HT1080 (cell line): ENCODE measurements around the gene SDCBP2. TPM values are rescaled to one million over a fixed set of nuclear protein-coding genes. Genes with fewer than 3 reads are reported as not detected.
A peak's percentile ranks its signal among the peaks of the same experiment; 100 is the strongest.

Experiments used
- DNase-seq: peaks from one replicate; pipeline ENCODE4 v3.0.0-alpha.2; 2015; ENCODE audit warnings: low read depth
- total RNA-seq: library from RNA; depleted of rRNA; stranded (reverse); fragments of >200 nt; shearing (Covaris generic); gene quantifications from 2 replicates; pipeline ENCODE4 v1.2.3, GENCODE V29; 2014

SDCBP2 gene
- total RNA-seq, 1 experiment from 2014 or later: 1.1 TPM

DNA sequence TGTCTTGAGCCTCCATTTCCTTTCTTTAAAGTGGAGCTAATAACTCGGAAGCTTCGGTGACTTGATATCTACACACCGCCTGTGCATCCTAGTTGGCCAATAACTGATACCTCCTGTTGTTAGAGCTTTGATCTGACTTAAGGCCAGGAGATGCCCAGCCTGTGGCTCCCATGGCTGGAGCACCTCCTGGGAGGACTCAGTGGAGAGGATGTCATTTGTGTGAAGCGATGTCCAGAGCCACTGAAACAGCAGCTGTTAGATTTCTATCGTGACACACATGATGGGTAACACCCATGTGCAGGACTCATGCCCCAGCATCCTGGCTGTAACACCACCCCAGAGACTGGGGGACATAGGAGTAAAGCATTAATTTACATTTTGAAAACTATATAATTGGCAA lies 30.8 kb downstream of the SDCBP2 start:
- no peak for DNase-seq

DNA sequence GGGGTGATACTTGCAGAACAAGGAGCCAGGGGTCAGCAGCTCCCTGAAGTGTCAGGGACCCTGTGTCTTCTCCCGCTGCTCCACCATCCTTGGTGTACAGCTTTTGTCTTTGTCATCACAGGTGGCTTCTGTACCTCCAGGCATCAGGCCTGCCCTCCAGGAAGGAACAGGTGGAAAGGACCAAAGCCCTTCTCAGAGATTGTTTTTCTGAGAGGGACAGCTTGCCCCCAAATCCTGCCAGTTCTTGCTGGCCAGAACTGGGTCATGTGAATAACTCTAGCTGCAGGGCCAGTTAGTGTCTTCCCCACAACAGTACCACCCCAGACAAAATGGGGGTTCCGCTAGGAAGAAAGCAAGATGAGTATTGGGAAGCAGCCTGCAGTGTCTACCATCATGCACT lies 31.5 kb downstream of the SDCBP2 start:
- DNase-seq: no peak

DNA sequence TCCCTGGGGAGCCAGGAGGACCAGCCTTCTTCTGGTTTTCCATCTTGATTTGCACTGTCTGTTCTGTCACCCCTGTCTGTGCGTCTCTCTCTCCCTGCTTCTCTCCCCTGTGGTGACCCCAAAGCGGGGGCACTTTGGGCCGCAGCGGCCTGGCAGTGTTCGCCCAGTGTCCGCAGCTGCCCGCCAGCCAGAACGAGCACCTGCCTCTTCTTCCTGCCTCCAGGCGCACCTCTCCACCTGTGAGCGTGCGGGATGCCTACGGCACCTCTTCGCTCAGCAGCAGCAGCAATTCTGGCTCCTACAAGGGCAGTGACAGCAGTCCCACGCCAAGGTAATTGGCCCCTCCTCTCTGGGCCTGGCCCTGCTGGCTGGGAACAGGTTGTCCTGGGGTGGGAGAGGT lies 32.0 kb downstream of the SDCBP2 start:
- no peak for DNase-seq

DNA sequence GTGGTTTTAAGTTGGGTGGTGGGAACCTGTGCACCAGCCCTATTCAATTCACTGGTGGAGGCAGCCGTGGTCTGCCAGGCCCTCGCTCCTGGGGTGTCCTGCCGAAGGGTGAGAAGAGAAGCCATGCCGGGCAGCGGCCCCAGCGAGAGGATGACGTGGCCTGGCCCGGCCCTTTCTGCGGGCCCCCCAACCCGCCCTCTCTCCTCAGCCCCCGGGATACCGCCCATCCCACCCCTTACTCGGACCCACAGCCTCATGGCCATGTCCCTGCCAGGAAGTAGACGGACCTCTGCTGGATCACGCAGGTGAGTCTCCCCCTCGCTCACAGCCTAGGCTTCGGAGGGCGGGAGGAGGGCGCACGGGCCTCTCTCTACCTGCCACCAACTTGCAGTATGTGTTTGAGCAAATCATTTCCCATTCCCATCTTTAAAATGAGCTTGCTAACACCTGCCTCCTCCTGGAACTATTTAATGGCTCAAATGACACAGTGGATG lies 32.8 kb downstream of the SDCBP2 start:
- no peak for DNase-seq

DNA sequence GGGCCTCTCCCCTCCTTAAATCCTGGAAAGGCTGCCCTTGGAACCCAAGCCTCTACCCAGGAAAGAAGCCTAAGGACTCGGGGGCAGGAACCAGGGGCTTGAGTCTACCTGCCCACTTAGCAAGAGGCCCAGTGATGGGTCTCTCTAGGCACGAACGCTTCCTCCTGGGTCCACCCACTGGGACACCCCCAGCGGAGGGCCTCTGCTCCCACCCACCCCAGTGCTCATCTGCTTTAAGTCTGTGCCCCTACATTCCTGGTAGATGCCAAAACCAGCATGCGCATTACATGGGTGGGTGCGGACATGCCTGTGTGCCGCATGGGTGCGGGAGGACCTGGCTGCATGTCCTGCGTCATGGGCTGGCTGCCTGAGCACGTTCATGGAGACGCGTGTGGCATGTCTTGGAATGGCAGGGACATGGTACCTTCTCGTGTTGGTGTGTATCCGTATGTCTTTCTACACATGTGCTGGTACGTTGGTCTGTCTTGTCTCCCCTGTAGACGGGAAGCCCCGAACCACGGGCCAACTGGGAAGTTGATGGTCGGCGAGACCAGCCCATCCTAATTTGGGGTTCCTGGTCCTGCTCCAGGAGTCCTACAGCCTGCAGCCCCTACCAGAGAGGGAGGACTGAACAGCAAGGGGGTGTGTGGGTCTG lies 33.5 kb downstream of the SDCBP2 start:
- DNase-seq: no peak

DNA sequence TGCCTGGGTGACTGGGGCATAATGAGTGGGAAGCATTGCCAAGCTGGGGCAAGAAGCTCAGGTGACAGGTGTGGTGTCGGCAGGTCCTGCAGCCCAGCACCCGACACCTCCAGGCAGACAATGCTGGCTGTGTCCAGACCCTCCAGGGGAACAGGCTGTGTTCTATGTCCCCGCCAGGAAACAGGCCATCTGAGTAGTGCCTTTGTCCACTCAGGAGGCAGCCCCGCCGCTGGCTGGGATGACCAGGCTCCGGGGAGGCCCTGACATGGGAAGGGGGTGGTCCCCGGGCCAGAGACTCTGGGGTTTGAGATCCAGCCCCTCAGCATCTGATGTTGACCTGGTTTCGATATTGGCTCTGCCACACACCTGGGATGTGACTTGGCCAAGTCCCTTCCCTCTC lies 34.4 kb downstream of the SDCBP2 start:
- DNase-seq: no peak

DNA sequence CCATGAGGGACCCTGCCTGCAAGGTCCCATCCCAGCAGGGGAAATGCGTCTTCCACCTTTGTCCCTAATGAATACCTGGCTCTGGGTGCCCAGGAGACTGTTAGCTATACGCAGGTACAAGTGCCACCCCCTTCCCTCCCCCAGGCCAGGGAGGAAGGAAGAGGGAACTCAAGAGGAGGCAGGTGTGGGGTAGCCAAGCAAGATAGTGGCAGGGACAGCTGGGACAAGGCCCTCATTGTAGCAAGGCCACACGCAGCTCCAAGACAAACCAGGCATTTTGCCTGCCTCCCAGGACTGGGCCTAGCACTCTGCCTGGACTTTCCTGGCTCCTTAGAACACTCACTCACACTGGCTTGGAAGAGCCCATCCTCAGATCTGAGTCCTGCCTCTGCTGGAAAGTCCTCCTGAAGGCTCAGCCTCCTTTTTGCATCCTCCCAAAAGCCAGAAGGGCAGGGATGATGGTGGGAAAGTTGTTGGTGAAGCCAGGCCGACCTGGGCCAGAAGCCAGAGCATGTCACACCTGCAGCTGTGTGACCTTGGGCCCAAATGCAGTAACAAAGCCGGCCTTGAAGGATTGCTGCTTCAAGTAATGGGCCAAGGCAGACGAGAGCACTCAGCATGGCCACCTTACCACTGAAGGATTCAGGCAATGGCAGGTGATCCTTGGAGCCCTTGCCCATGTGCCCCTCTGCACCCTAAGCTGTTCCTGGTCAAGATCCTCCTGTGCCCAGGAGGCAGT lies 35.1 kb downstream of the SDCBP2 start:
- DNase-seq: no peak

DNA sequence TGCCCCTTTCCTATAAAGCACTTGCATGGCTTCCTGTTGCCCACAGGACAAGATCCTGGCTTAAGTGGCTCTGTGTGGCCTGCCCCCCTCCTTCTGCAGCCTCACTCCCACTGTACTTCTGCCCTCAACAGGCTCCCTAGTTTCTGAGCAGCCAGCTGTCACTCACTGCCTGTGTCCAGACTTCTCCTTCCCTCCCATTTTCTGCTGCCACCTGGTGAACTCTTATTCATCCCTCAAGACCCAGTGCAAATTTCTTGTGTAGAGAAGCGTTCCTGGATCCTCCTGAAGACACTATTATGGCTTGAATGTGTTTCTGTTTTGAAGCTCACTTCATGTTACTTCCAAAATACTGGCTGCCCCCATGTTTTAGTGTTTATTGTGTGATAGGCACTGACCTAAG lies 36.3 kb downstream of the SDCBP2 start:
- DNase-seq: no peak

DNA sequence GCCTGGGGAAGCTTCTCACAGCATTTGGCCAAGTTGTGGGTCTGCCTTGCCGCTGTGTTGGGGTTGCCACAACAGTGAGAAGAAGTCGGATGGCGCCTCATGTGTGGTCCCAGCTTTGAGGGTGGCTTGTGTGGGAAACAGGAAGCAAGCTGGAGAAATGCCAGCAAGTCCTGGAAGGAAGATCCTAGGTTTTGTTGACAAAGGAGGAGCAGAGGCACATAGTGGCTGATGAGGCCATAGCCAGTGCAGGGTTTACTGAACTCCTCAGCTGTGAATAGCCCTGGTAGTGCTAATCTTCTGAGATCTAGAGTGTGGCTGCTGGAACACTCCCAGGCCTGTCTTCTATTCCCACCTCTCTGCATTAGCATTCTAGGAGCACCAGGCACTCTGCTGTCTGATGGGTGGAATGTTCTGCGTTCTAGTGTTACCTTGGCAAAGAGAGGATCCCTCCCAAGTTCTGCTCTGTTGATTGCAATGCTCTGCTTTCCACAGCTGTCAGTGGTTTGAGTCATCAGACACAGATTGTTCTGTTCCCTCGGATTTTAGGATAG lies 37.7 kb downstream of the SDCBP2 start:
- peak; percentile 63 for DNase-seq

DNA sequence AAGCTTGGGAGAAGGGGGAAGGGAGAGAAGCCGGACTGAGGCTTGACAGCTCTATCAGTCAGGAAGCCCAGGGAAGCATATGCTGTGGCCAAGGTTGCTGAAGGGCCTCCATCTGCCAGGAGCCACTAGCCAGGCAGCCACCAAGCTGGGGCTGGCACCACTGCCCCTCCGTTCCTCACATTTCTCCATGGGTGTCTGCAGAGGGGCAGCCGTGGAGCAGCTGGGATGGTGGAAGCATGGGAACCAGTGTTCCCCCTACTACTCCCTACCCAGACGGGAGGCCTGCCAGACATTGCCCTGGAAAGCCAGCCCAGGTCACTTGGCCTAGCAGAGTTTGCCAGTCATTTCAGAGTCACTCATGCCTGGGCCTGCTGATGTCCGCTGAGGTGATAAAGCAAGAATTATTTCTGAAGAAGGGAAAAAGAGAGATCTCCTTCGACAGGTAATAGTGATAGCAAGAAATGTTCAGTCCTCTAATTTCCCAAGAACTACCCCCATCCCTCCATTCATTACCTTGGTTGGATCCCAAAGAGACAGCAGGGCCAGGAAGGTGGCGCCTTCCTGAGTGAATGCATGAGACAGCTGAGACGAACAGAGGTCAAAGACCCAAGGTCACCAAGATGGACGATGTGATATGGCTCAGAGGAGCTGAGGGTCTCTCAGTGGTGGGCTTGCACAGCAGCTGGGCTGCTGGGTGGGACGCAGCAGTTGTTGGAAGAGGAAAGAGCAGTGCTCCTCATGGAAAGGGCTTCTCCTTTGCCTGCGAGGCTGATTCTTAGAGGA lies 41.0 kb downstream of the SDCBP2 start:
- DNase-seq: no peak

DNA sequence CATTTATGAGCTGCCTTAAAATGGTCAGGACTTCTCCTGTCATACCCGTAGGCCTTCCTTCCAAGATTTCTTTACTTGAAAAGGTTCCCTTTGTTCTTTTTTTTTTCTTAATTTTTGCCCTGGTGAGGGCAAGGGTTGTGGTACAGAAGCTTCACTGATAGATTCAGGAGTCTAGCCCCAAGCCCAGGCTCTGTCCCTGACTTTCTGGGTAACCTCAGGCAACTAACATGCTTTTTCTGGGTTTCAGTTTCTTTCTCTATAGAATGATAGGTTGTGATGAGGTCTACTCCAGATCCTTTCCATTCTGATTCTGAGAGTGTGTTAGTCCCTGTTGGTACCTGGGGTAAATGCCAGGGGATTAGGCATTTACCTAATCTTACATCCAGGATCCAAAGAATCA lies 41.6 kb downstream of the SDCBP2 start:
- no peak for DNase-seq

DNA sequence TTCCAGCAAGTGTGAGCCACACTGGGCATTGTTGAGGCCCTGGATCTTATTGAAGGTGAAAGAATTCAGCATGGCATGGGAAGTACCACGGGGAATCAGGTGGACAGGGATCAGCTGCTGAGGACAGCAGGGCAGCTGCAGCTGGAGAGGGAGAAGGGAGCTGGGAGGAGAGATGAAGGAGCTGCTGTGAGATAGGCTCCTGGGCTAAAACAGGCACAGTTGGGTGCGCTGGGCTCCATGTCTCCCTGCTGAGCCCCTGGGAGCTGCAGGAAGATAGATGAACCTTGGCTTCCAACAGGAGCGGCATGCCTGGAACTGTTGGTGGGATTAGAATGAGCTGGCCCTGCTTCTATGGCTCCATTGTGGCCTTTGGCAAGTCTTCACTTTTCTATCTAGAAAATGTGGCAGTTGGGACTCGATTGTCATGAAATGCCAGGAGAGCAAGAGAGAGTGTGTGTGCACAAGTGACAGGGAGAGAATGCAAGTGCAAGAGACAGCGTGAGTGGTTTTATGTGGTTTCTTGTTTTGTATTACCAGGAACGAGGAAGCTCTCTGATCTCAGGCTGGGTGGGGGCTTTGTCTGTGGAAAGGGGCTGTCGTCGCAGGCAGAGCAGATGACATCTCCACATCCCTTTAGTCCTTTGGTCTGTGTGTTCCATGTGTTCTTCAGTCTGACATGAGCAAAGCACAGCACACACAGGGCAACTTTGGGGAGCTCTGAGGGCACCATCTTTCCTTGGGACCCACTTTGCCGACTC lies 42.5 kb downstream of the SDCBP2 start:
- DNase-seq: no peak

DNA sequence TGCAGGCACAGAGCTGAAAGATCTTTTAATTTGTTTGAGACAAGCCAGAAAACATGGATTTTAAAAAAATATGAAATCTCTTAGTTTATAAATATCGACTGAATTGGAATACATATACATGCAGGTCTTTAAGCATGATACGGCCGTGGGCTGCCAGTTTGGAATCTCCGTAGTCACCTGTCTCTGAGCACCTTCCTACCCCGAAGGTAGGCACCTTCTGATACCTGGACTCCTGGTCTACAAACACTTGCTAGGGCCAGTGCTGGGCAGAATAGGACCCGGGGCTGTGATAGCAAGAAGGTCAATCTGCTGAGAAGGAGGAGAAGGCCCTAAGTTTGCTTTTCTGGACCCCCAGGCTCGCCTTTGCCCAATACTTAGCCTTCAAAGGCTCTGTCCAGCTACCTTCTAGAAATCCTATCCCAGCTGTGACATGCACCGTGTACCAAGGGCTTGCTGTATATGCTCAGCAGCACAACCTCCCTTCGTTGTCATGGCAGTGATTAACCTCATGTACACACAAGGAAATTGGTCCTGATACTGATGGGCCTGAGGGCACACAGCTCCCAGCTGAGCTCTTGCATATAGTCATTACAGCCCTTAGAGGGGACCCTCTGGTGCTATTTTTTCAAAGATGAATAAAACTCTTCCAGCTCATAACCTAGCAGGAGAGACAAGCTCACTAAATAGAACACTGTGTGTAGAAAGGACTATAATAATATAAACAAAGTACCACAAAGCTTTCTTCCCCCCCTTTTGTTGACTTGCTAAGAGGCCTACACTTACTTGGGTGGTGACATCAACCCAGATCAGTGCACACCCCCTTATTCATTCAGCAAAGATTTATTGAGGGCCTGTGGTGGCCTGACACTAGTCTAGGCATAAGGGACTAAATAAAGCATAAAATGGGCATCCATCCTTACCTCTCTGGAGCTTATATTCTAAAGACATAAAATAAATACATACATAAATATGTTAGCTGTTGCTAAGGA lies 45.1 kb downstream of the SDCBP2 start:
- DNase-seq: no peak

DNA sequence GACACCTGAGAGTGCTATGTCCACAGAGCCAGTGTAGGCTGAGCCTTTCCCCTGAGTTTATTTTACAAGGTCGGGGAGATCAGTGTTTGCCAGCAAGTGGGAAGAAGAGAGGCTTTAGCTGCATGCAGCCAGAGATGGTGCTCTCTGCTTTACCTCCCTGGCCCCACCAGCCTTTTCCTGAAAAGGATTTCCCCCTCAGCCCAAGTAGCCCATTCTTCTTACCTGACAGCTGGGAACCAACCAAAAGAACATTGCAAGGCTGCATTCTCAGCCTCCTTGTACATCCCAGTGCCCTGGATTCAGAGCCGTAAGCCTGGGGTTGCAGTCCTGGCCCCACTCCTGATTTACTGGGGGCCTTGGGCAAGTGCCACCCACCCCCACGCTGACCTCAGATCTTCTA lies 46.0 kb downstream of the SDCBP2 start:
- DNase-seq: no peak

DNA sequence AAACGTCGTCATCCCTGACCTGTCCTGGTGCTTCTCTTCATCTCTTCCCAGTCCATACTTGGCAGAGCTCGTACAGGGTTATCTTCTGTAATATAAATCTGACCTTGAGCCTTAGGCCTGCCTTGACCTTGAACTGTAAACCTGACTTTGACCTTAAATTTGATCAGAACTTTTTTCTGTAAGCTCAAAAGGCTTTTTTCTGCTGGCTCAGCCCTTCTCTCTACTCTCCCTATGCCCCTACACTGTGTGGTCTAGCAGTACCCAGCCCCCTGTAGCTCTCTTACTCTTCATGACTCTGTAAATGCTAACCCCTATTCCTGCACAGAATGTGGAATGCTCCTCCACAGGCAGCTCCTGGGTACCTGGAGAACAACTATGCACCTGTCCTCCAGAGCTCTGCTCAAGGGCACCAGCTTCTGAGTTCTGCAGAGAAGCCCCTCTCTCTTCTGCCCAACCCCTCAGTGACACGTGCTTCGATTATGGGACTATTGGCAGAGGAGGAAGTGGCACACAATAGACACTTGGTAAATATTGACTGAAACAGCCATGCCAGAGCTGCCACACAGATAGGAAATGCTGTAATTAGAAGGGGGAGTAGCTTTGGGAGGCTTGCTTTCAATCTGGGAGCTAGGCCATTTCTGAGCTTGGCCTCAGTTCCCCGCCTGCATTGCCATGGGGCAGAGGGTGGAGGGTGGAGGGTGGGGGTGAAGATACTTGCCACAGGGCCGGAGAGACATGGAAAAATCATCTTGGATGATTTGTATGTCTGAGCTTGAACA lies 47.5 kb downstream of the SDCBP2 start:
- no peak for DNase-seq

DNA sequence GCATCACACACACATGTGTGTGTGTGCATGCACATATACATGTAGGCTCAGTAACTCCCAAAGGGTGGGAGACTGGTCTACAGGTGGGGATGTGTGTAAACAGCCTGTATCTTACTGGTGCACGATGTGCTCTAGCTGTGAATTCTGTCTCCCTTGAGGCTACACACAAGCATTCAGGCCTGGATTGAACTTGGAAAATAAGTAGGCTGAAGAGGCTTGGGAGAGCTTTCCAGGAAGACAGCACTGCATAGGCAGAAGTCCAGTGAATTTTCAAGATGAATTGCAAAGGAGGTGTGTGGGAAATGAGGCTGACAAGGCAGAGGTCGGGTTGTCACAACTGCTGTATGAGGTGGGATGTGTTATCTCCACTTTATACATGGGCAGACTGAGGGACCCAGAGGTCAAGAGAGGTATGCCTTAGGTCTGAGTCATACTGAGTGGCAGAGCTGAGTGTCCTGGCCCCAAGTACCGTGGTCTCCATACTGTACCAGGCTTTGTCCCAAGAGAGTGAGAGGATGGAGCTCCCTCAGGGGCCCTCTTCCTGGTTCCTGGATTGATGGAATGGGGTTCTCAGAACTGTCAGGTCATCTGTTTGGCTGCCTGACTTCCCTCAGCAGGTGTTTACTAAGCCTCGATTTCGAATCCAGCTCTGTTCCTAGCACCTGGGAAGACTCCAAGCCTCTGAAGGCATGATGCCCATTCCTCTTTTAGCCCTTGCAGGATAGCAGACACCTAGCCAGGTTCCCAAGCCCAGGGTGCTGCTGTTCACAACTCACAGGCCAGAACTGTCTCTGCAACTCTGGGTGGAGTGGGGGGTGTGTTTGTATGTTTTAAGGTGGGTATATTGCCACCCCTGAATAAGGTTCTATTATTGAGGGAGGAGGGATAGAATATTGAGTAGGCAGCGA lies 48.5 kb downstream of the SDCBP2 start:
- peak; percentile 40 for DNase-seq

DNA sequence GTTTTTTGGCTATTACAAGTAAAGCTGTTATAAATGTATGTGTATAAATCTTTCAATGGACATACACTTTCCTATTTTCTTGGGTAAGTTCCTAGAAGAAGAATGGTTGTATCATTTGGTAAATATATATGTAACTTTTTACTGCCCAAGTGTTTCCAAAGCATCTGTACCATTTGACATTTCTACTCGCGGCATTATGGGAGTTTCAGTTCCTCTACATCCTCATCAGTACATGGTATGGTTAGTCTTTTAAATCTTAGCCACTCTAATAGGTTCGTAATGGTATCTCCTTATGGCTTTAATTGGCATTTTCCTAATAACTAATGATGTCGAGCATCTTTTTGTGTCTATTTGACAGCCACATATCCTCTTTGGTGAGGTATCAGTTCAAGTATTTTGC lies 49.9 kb downstream of the SDCBP2 start:
- DNase-seq: no peak
